CD8-positive, alpha-beta memory T cell (primary cell): ENCODE measurements around the gene GPD2. TPM values are rescaled to one million over a fixed set of nuclear protein-coding genes. Genes with fewer than 3 reads are reported as not detected.

Experiments used
- CTCF ChIA-PET: fragments of 350-600 bp; sonication (Branson Sonifier 250); formaldehyde crosslinking; loops from one replicate; lab custom pipeline; 2021; ENCODE audit warnings: antibody characterized with exemption; lab: Charles Lee
- POLR2A ChIA-PET: fragments of 350-600 bp; sonication (Branson Sonifier 250); formaldehyde crosslinking; loops from one replicate; lab custom pipeline; 2021; ENCODE audit warnings: antibody characterized with exemption; lab: Charles Lee
- DNase-seq, 5 donors: peaks; one replicate each; pipeline versions ENCODE4 v3.0.0 to v3.0.0-alpha.2; 2020 to 2022; ENCODE audit warnings: mixed read lengths in 1 of 5
- H3K27ac ChIP-seq: one replicate; pipeline ENCODE4 v1.7.0; 2013; ENCODE audit warnings: low read depth, mild to moderate bottlenecking, low read length, moderate library complexity
- H3K27me3 ChIP-seq: 2 replicates; pipeline ENCODE4 v1.7.0; 2013; ENCODE audit warnings: low read length, mild to moderate bottlenecking; ENCODE audit not compliant: insufficient read depth, poor library complexity, severe bottlenecking
- H3K36me3 ChIP-seq: 2 replicates; pipeline ENCODE4 v1.7.0; 2013; ENCODE audit warnings: mild to moderate bottlenecking, low read length, moderate library complexity; ENCODE audit not compliant: insufficient read depth
- H3K4me1 ChIP-seq: 2 replicates; pipeline ENCODE4 v1.7.0; 2013; ENCODE audit warnings: mild to moderate bottlenecking, low read length, moderate library complexity; ENCODE audit not compliant: insufficient read depth
- H3K4me3 ChIP-seq: 2 replicates; pipeline ENCODE4 v1.7.0; 2013; ENCODE audit warnings: mild to moderate bottlenecking, low read length
- H3K9me3 ChIP-seq: 2 replicates; pipeline ENCODE4 v1.7.0; 2013; ENCODE audit warnings: mild to moderate bottlenecking, low read length
- H3K27ac Mint-ChIP-seq, 8 donors: one replicate each; pipeline ENCODE4 v1.8.0; 2020 to 2021; ENCODE audit warnings: mixed read lengths in 8 of 8, mild to moderate bottlenecking in 6 of 8, inconsistent platforms in 3 of 8, moderate library complexity in 3 of 8
- H3K27me3 Mint-ChIP-seq, 2 donors: one replicate each; pipeline ENCODE4 v1.8.0; 2020 to 2021; ENCODE audit warnings: mixed read lengths in 2 of 2, mild to moderate bottlenecking in 1 of 2, moderate library complexity in 1 of 2
- H3K36me3 Mint-ChIP-seq, 3 donors: one replicate each; pipeline ENCODE4 v1.8.0; 2020 to 2021; ENCODE audit warnings: mixed read lengths in 3 of 3, inconsistent platforms in 1 of 3, mild to moderate bottlenecking in 1 of 3
- H3K4me1 Mint-ChIP-seq, 3 donors: one replicate each; pipeline ENCODE4 v1.8.0; 2020 to 2021; ENCODE audit warnings: mixed read lengths in 3 of 3, inconsistent platforms in 1 of 3, mild to moderate bottlenecking in 1 of 3
- H3K4me3 Mint-ChIP-seq, 7 donors: one replicate each; pipeline ENCODE4 v1.8.0; 2020 to 2021; ENCODE audit warnings: mixed read lengths in 7 of 7, mild to moderate bottlenecking in 6 of 7, moderate library complexity in 4 of 7, inconsistent platforms in 2 of 7
- H3K9me3 Mint-ChIP-seq, 5 donors: one replicate each; pipeline ENCODE4 v1.8.0; 2020 to 2022; ENCODE audit warnings: mixed read lengths in 5 of 5, mild to moderate bottlenecking in 3 of 5, moderate library complexity in 2 of 5, inconsistent platforms in 1 of 5
- polyA plus RNA-seq: library from polyadenylated mRNA; unstranded; fragments of 300-500 nt; fragmentation: Illumina TruSeq; gene quantifications from one replicate; pipeline ENCODE4 v1.2.3, GENCODE V29; 2021
- total RNA-seq, 2 experiments: library from RNA; stranded (reverse); gene quantifications; one replicate each; pipeline ENCODE4 v1.2.3, GENCODE V29; 2021

The GPD2 gene
- total and polyA plus RNA-seq, 3 experiments from 2014 or later = 10.1 to 44.3 (median 38.9) TPM

GRCh38 chr2:156437272-156437930, 1.2 kb downstream of the GPD2 start:
- H3K4me1 Mint-ChIP-seq = peaks cover 30 to 47% (median 40%) of the 10 kb centered on the region in 3 donors

GRCh38 chr2:156437931-156438410, 1.8 kb downstream of the GPD2 start:
- no peak for DNase-seq
- peak overlapping the region; percentile 73 to 98 (median 95) for H3K4me3 Mint-ChIP-seq
- peak overlapping the region in 7 of 8 donors; percentile 12 to 95 (median 74) for H3K27ac Mint-ChIP-seq
- CTCF ChIA-PET = interaction anchor here (3.2 kb wide), 1 partner anchor 37 kb away, joined by 15 read pairs; no protein-coding TSS in a partner anchor
- Histone ChIP-seq H3K9me3 (no peaks in the 10 kb centered on the region), H3K4me1 (peaks cover 21% of the 10 kb centered on the region), H3K27me3 (no peaks in the 10 kb centered on the region), H3K36me3 (no peaks in the 10 kb centered on the region), H3K27ac (no peak overlapping the region), H3K4me3 (no peak overlapping the region)
- peaks cover 0 to 11% (median 0%) of the 10 kb centered on the region in 3 donors for H3K36me3 Mint-ChIP-seq
- peaks cover 0 to 2% (median 0%) of the 10 kb centered on the region in 5 donors for H3K9me3 Mint-ChIP-seq
- POLR2A ChIA-PET = no interaction called here
- H3K27me3 Mint-ChIP-seq = no peaks in the 10 kb centered on the region
- peaks cover 32 to 50% (median 43%) of the 10 kb centered on the region in 3 donors for H3K4me1 Mint-ChIP-seq

More at GRCh38 chr2:156437272-156437930, 1.2 kb downstream of the GPD2 start:
- Histone ChIP-seq H3K36me3 (no peaks in the 10 kb centered on the region), H3K4me1 (peaks cover 21% of the 10 kb centered on the region), H3K9me3 (no peaks in the 10 kb centered on the region), H3K4me3 (peak overlapping the region; percentile 82), H3K27me3 (no peaks in the 10 kb centered on the region), H3K27ac (peak overlapping the region; percentile 62)
- no peak for DNase-seq
- peaks cover 0 to 11% (median 0%) of the 10 kb centered on the region in 3 donors for H3K36me3 Mint-ChIP-seq
- ChIA-PET POLR2A (interaction anchor here (0.7 to 1.3 kb wide), 6 partner anchors 36 to 105 kb away, joined by 3 to 10 read pairs (median 3); partner anchors contain the start of gene NR4A2), CTCF (interaction anchor here (0.9 to 3.2 kb wide), 4 partner anchors 36 to 152 kb away, joined by 3 to 15 read pairs (median 6); no protein-coding TSS in a partner anchor)
- H3K27me3 Mint-ChIP-seq = no peaks in the 10 kb centered on the region
- peaks cover 0 to 2% (median 0%) of the 10 kb centered on the region in 5 donors for H3K9me3 Mint-ChIP-seq
- peak overlapping the region; percentile 91 to 98 (median 95) for H3K4me3 Mint-ChIP-seq
- H3K27ac Mint-ChIP-seq = peak overlapping the region in 7 of 8 donors; percentile 74 to 98 (median 95)

GRCh38 chr2:156443089-156443488, 6.9 kb downstream of the GPD2 start:
- Histone ChIP-seq H3K27me3 (no peaks in the 10 kb centered on the region), H3K36me3 (no peaks in the 10 kb centered on the region), H3K27ac (no peak overlapping the region), H3K4me1 (peaks cover 9% of the 10 kb centered on the region), H3K9me3 (no peaks in the 10 kb centered on the region), H3K4me3 (no peak overlapping the region)
- ChIA-PET POLR2A (no interaction called here), CTCF (no interaction called here)
- Mint-ChIP-seq H3K27me3 (no peaks in the 10 kb centered on the region), H3K4me3 (no peak overlapping the region), H3K4me1 (peaks cover 18 to 57% (median 46%) of the 10 kb centered on the region in 3 donors), H3K9me3 (peaks cover 0 to 2% (median 0%) of the 10 kb centered on the region in 5 donors), H3K36me3 (peaks cover 0 to 11% (median 6%) of the 10 kb centered on the region in 3 donors), H3K27ac (peak overlapping the region in 1 of 8 donors; percentile 24)
- DNase-seq = no peak

- Mint-ChIP-seq H3K9me3 (peaks cover 0 to 6% (median 0%) of the 10 kb centered on the region in 5 donors), H3K27me3 (no peaks in the 10 kb centered on the region), H3K4me3 (no peak overlapping the region), H3K4me1 (peaks cover 12 to 54% (median 47%) of the 10 kb centered on the region in 3 donors), H3K36me3 (peaks cover 10 to 16% (median 12%) of the 10 kb centered on the region in 3 donors), H3K27ac (no peak overlapping the region)
- POLR2A ChIA-PET = no interaction called here
- Histone ChIP-seq H3K36me3 (no peaks in the 10 kb centered on the region), H3K4me1 (no peaks in the 10 kb centered on the region), H3K9me3 (no peaks in the 10 kb centered on the region), H3K4me3 (no peak overlapping the region), H3K27ac (no peak overlapping the region), H3K27me3 (no peaks in the 10 kb centered on the region)
- CTCF ChIA-PET = no interaction called here
- no peak for DNase-seq
Measured at GRCh38 chr2:156445296-156446220, 9.4 kb downstream of the GPD2 start.

- ChIA-PET POLR2A (no interaction called here), CTCF (no interaction called here)
- Histone ChIP-seq H3K4me3 (no peak overlapping the region), H3K27me3 (no peaks in the 10 kb centered on the region), H3K9me3 (no peaks in the 10 kb centered on the region), H3K27ac (no peak overlapping the region), H3K36me3 (no peaks in the 10 kb centered on the region), H3K4me1 (no peaks in the 10 kb centered on the region)
- H3K4me3 Mint-ChIP-seq = no peak overlapping the region
- peaks cover 15 to 48% (median 48%) of the 10 kb centered on the region in 3 donors for H3K4me1 Mint-ChIP-seq
- no peak for DNase-seq
- peaks cover 0 to 6% (median 0%) of the 10 kb centered on the region in 5 donors for H3K9me3 Mint-ChIP-seq
- no peaks in the 10 kb centered on the region for H3K27me3 Mint-ChIP-seq
- H3K36me3 Mint-ChIP-seq = peaks cover 11 to 17% (median 14%) of the 10 kb centered on the region in 3 donors
- H3K27ac Mint-ChIP-seq = peak overlapping the region in 1 of 8 donors; percentile 38
Measured at GRCh38 chr2:156447761-156448160, 11.6 kb downstream of the GPD2 start.

- CTCF ChIA-PET = no interaction called here
Measured at GRCh38 chr2:156448766-156449165, 12.6 kb downstream of the GPD2 start.

GRCh38 chr2:156452971-156453370, 16.8 kb downstream of the GPD2 start:
- POLR2A ChIA-PET = no interaction called here
- no peak for DNase-seq
- Mint-ChIP-seq H3K27ac (peak overlapping the region in 2 of 8 donors; percentile 36 to 67), H3K4me3 (no peak overlapping the region), H3K4me1 (peaks cover 32 to 59% (median 54%) of the 10 kb centered on the region in 3 donors), H3K9me3 (peaks cover 0 to 6% (median 0%) of the 10 kb centered on the region in 5 donors), H3K27me3 (no peaks in the 10 kb centered on the region), H3K36me3 (peaks cover 7 to 18% (median 16%) of the 10 kb centered on the region in 3 donors)
- CTCF ChIA-PET = no interaction called here
- no peaks in the 10 kb centered on the region for H3K9me3 ChIP-seq
- no peaks in the 10 kb centered on the region for H3K27me3 ChIP-seq
- no peaks in the 10 kb centered on the region for H3K36me3 ChIP-seq
- no peak overlapping the region for H3K4me3 ChIP-seq
- no peak overlapping the region for H3K27ac ChIP-seq
- no peaks in the 10 kb centered on the region for H3K4me1 ChIP-seq

More at GRCh38 chr2:156448766-156449165, 12.6 kb downstream of the GPD2 start:
- peaks cover 11 to 20% (median 18%) of the 10 kb centered on the region in 3 donors for H3K36me3 Mint-ChIP-seq
- no peak overlapping the region for H3K27ac ChIP-seq
- POLR2A ChIA-PET = no interaction called here
- peaks cover 21 to 52% (median 49%) of the 10 kb centered on the region in 3 donors for H3K4me1 Mint-ChIP-seq
- no peaks in the 10 kb centered on the region for H3K36me3 ChIP-seq
- no peak overlapping the region for H3K4me3 ChIP-seq
- no peaks in the 10 kb centered on the region for H3K4me1 ChIP-seq
- no peaks in the 10 kb centered on the region for H3K27me3 ChIP-seq
- H3K27ac Mint-ChIP-seq = peak overlapping the region in 1 of 8 donors; percentile 3
- peaks cover 0 to 6% (median 0%) of the 10 kb centered on the region in 5 donors for H3K9me3 Mint-ChIP-seq
- H3K9me3 ChIP-seq = no peaks in the 10 kb centered on the region
- H3K4me3 Mint-ChIP-seq = no peak overlapping the region
- H3K27me3 Mint-ChIP-seq = no peaks in the 10 kb centered on the region
- DNase-seq = no peak
